Suprapubic skin (tissue), 3 donors: ENCODE data around the gene CNKSR1.

Source experiments
- CTCF ChIP-seq, 2 donors: fragments of 200-600 bp in 1 of 2; fragments of 450-650 bp in 1 of 2; sonication (generic) in 1 of 2; IDR thresholded peaks; one replicate each; pipeline ENCODE4 v1.5.1; 2016 to 2019; ENCODE audit warnings: antibody characterized with exemption in 2 of 2, mild to moderate bottlenecking in 1 of 2, moderate library complexity in 1 of 2
- POLR2A ChIP-seq, 2 donors: fragments of 450-650 bp; IDR thresholded peaks; one replicate each; pipeline ENCODE4 v1.6.1; 2017; ENCODE audit warnings: antibody characterized with exemption in 2 of 2, mild to moderate bottlenecking in 2 of 2, moderate library complexity in 2 of 2

GRCh38 chr1:26162220-26162709 is 15.0 kb upstream of the CNKSR1 start:
- TF ChIP-seq CTCF (IDR thresholded peaks at IDR 0.05) (no peak), POLR2A (IDR thresholded peaks at IDR 0.05) (no peak)
